NOMO-1 treated with dmso at 0.1 percent for 144 hours (cell line): ENCODE measurements around the gene NID2.

Experiments
- DNase-seq: peaks from one replicate; lab custom pipeline; 2025; ENCODE audit not compliant: unreplicated experiment; lab: John Stamatoyannopoulos, UW

The NID2 gene

GRCh38 chr14:52080808-52081755 lies 12.2 kb upstream of the NID2 start:
- no peak for DNase-seq

- no peak for DNase-seq
Observed at GRCh38 chr14:52080158-52080800, 11.4 kb upstream of the NID2 start.

GRCh38 chr14:52079239-52079959 lies 10.5 kb upstream of the NID2 start:
- DNase-seq: no peak

GRCh38 chr14:52078721-52079120 lies 9.9 kb upstream of the NID2 start:
- DNase-seq: no peak

- DNase-seq: no peak
Observed at GRCh38 chr14:52078095-52078531, 9.3 kb upstream of the NID2 start.

- no peak for DNase-seq
Observed at GRCh38 chr14:52077256-52077979, 8.6 kb upstream of the NID2 start.

- no peak for DNase-seq
Observed at GRCh38 chr14:52076334-52076733, 7.5 kb upstream of the NID2 start.

- no peak for DNase-seq
Observed at GRCh38 chr14:52075371-52075770, 6.5 kb upstream of the NID2 start.

GRCh38 chr14:52073251-52073650 lies 4.4 kb upstream of the NID2 start:
- no peak for DNase-seq

GRCh38 chr14:52072266-52072780 lies 3.5 kb upstream of the NID2 start:
- DNase-seq: no peak

- no peak for DNase-seq
Observed at GRCh38 chr14:52071675-52072074, 2.8 kb upstream of the NID2 start.

- no peak for DNase-seq
Observed at GRCh38 chr14:52070051-52070431, 1.2 kb upstream of the NID2 start.

- no peak for DNase-seq
Observed at GRCh38 chr14:52069307-52070050, 620 bp upstream of the NID2 start.

GRCh38 chr14:52067873-52068614 lies 815 bp downstream of the NID2 start:
- no peak for DNase-seq

- DNase-seq: no peak
Observed at GRCh38 chr14:52064174-52064573, 4.7 kb downstream of the NID2 start.

- no peak for DNase-seq
Observed at GRCh38 chr14:52063052-52063462, 5.8 kb downstream of the NID2 start.

GRCh38 chr14:52061890-52062289 lies 7.0 kb downstream of the NID2 start:
- no peak for DNase-seq

- DNase-seq: no peak
Observed at GRCh38 chr14:52061390-52061789, 7.5 kb downstream of the NID2 start.

GRCh38 chr14:52060080-52060479 lies 8.8 kb downstream of the NID2 start:
- no peak for DNase-seq
